Ascending aorta (tissue), 2 donors: ENCODE data around the gene VAT1L. TPM values are rescaled to one million over a fixed set of nuclear protein-coding genes. Genes with fewer than 3 reads are reported as not detected.
"Not testable (repeated sequence)": the region's sequence is repeated elsewhere in the genome, so short reads cannot be mapped to it uniquely, and the experiment has no call there.

Experiments used
- DNase-seq, 2 donors: peaks; one replicate each; pipeline ENCODE4 v3.0.0-alpha.2; 2019; ENCODE audit warnings: low spot score in 2 of 2
- H3K27ac ChIP-seq, 2 donors: fragments of 200-600 bp; sonication (generic); one replicate each; pipeline ENCODE4 v1.5.1; 2016 to 2017; ENCODE audit warnings: mild to moderate bottlenecking in 1 of 2
- H3K27me3 ChIP-seq: fragments of 200-600 bp; sonication (generic); one replicate; pipeline ENCODE4 v1.5.1; 2017
- H3K36me3 ChIP-seq, 2 donors: fragments of 200-600 bp; sonication (generic); one replicate each; pipeline ENCODE4 v1.5.1; 2016
- H3K4me1 ChIP-seq, 2 donors: fragments of 200-600 bp; sonication (generic); one replicate each; pipeline ENCODE4 v1.5.1; 2016 to 2017; ENCODE audit warnings: mild to moderate bottlenecking in 1 of 2
- H3K4me3 ChIP-seq, 2 donors: fragments of 200-600 bp; sonication (generic); one replicate each; pipeline ENCODE4 v1.5.1; 2016 to 2017; ENCODE audit warnings: mild to moderate bottlenecking in 1 of 2
- H3K9me3 ChIP-seq, 2 donors: fragments of 200-600 bp; sonication (generic); one replicate each; pipeline ENCODE4 v1.5.1; 2016
- CTCF ChIP-seq, 3 experiments: fragments of 200-600 bp in 2 of 3; fragments of 450-650 bp in 1 of 3; sonication (generic) in 2 of 3; IDR thresholded peaks; one replicate each; pipeline ENCODE4 v1.5.1; 2016 to 2019; ENCODE audit warnings: antibody characterized with exemption in 3 of 3, mild to moderate bottlenecking in 1 of 3, moderate library complexity in 1 of 3
- intact Hi-C: fragments of 100-400 bp; cut with DNase I; formaldehyde crosslinking; loops from one replicate; pipeline ENCODE4 v1.15.1; 2023
- total RNA-seq: library from RNA; depleted of rRNA; stranded (reverse); fragments of >200 nt; gene quantifications from one replicate; pipeline ENCODE4 v1.1.0, GENCODE V29; 2016

Gene VAT1L
- total RNA-seq, 1 donor from 2014 or later = 12.6 TPM

GRCh38 chr16:77943801-77944200, 155.4 kb downstream of the VAT1L start:
- Histone ChIP-seq H3K27me3 (no peaks in the 10 kb centered on the region), H3K4me1 (peaks cover 2 to 14% of the 10 kb centered on the region in 2 donors), H3K27ac (no peak overlapping the region), H3K4me3 (no peak overlapping the region), H3K36me3 (no peaks in the 10 kb centered on the region), H3K9me3 (no peaks in the 10 kb centered on the region)
- TF ChIP-seq CTCF (IDR thresholded peaks at IDR 0.05) = no peak
- DNase-seq = no peak
- intact Hi-C loops = loop anchor here (5.0 kb wide), 1 partner anchor 156 kb away; the partner anchor contains the start of gene VAT1L

- no peak overlapping the region for H3K27ac ChIP-seq
- no peak overlapping the region for H3K4me3 ChIP-seq
- DNase-seq = no peak
- intact Hi-C loops = loop anchor here (5.0 kb wide), 1 partner anchor 157 kb away; the partner anchor contains the start of gene VAT1L
- H3K27me3 ChIP-seq = no peaks in the 10 kb centered on the region
- H3K36me3 ChIP-seq = no peaks in the 10 kb centered on the region
- no peaks in the 10 kb centered on the region for H3K9me3 ChIP-seq
- no peak for TF ChIP-seq CTCF (IDR thresholded peaks at IDR 0.05)
- peaks cover 0 to 8% of the 10 kb centered on the region in 2 donors for H3K4me1 ChIP-seq
These were observed 156.3 kb downstream of the VAT1L start for GRCh38 chr16:77944631-77945030.

GRCh38 chr16:77945126-77945525, 156.8 kb downstream of the VAT1L start:
- H3K9me3 ChIP-seq = no peaks in the 10 kb centered on the region
- no peaks in the 10 kb centered on the region for H3K36me3 ChIP-seq
- peak overlapping the region in 1 of 2 donors; percentile 15 for H3K27ac ChIP-seq
- H3K4me1 ChIP-seq = peaks cover 0 to 8% of the 10 kb centered on the region in 2 donors
- H3K27me3 ChIP-seq = no peaks in the 10 kb centered on the region
- no peak for TF ChIP-seq CTCF (IDR thresholded peaks at IDR 0.05)
- no peak for DNase-seq
- intact Hi-C loops = no loop called here
- H3K4me3 ChIP-seq = no peak overlapping the region

GRCh38 chr16:77946823-77947222, 158.5 kb downstream of the VAT1L start:
- peaks cover 0 to 4% of the 10 kb centered on the region in 2 donors for H3K4me1 ChIP-seq
- no peak overlapping the region for H3K27ac ChIP-seq
- no peak for TF ChIP-seq CTCF (IDR thresholded peaks at IDR 0.05)
- intact Hi-C loops = no loop called here
- H3K36me3 ChIP-seq = no peaks in the 10 kb centered on the region
- H3K27me3 ChIP-seq = no peaks in the 10 kb centered on the region
- H3K4me3 ChIP-seq = no peak overlapping the region
- H3K9me3 ChIP-seq = no peaks in the 10 kb centered on the region
- no peak for DNase-seq

GRCh38 chr16:77947590-77947989, 159.2 kb downstream of the VAT1L start:
- intact Hi-C loops, H3K36me3 ChIP-seq, H3K9me3 ChIP-seq, H3K4me1 ChIP-seq, H3K27me3 ChIP-seq, H3K27ac ChIP-seq, H3K4me3 ChIP-seq, DNase-seq: not testable (repeated sequence)

GRCh38 chr16:77948835-77949234, 160.5 kb downstream of the VAT1L start:
- H3K4me3 ChIP-seq = no peak overlapping the region
- no peaks in the 10 kb centered on the region for H3K36me3 ChIP-seq
- H3K9me3 ChIP-seq = no peaks in the 10 kb centered on the region
- intact Hi-C loops = no loop called here
- no peak overlapping the region for H3K27ac ChIP-seq
- peaks cover 0 to 4% of the 10 kb centered on the region in 2 donors for H3K4me1 ChIP-seq
- TF ChIP-seq CTCF (IDR thresholded peaks at IDR 0.05) = no peak
- no peak for DNase-seq
- H3K27me3 ChIP-seq = no peaks in the 10 kb centered on the region
